T47D (cell line): Measurements from ENCODE around the gene MT1E.
"Not testable (repeated sequence)": the region's sequence is repeated elsewhere in the genome, so short reads cannot be mapped to it uniquely, and the experiment has no call there.

Experiments used
- DNase-seq, 2 experiments: peaks; one replicate each; pipeline versions ENCODE4 v3.0.0 to v3.0.0-alpha.2; 2011 to 2012; ENCODE audit warnings: low read depth in 1 of 2, low spot score in 1 of 2
- JUND ChIP-seq: IDR thresholded peaks from 2 replicates; pipeline ENCODE4 v1.6.1; 2012; ENCODE audit warnings: low read depth
- in situ Hi-C: cut with HindIII; loops from 2 replicates; pipeline ENCODE4 v1.10.0; 2016; ENCODE audit warnings: low sequenced_read_pairs, low pct_unique_long_range_greater_than_20kb

Gene MT1E

DNA sequence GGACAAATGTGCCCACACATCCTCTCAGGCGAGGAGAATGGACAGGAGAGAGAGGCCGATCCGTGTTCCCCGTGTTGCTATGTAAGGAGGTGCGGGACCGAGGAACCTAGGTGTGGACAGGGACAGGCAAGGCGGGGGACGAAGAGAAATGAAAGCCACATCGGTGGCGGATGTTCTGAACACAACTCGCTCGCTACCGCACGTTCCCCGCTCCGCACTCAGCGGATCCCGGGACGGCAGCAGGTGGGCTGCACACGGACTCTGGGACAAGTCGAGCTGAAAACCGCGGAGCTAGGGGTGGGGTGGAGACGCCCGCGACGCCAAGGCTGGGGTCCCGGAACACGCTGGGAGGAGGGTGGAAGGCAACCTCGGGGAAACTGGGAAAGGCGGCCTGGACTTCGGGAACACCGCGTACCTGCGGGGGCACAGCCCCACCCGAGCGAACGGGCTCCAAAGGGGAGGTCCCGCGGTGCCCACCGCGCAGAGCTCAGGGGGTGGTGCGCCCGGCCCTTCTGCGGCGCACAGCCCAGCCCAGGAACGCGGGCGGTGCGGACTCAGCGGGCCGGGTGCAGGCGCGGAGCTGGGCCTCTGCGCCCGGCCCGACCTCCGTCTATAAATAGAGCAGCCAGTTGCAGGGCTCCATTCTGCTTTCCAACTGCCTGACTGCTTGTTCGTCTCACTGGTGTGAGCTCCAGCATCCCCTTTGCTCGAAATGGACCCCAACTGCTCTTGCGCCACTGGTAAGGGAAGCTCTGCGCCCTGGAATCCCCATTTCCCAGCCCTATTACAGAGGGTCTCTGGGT, at the start of gene MT1E:
TSS of gene MT1E (plus strand) at position 642 of the 803 bp plus-strand sequence. CDS start at position 713, 71 bp downstream.
- in situ Hi-C loops: no loop called here
- no peak for DNase-seq
- no peak for TF ChIP-seq JUND

DNA sequence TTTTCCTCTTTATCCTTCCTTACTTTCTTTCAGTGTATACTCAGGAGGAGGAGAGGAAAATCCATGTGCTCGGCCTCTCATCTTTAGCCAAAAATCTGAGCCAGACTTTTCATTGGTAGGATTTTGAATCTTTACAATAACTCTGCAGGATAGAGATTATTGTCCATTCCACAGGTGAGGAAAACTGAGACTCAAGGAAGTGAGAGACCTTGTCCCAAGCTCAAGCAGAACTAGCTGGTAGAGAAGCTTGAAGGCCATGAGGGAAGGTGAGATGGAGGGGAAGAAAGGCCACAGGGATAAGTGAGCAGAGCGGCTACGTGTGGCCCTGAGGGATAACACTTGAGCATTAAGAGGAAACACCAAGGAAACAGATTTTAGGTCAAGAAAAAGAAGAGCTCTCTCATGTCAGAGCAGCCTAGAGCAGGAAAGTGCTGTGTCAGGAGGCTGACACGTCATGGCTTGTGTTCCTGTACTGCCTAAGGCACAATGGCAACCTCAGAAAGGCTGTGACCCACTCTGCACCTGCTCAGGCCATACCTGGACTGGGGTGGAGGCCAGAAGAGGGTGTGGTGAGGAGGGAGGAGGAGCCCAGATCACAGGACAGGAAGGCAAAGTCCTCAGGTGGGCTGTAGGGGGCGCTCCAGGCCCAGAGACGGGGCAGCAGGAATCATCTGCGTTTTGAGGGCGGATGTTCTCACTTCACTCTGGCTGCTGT, 48.8 kb upstream of the MT1E start:
- in situ Hi-C loops: no loop called here
- no peak for TF ChIP-seq JUND
- DNase-seq: peak; percentile 16 to 94

DNA sequence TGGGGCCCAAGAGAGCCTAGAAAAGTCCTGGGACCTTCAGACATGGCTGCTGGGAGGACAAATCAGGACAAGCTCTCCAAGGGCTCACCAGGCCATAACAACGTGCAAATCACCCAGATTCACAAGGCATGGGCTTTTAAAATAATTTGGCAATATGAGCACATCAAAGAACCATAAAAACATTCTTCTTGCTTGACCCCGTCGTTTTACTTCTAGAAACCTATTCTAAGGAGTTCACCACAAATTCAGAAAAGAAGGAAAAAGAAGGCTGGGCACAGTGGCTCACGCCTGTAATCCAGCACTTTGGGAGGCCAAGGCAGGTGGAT, 48.3 kb upstream of the MT1E start:
- TF ChIP-seq JUND: no peak
- DNase-seq: no peak
- in situ Hi-C loops: no loop called here

DNA sequence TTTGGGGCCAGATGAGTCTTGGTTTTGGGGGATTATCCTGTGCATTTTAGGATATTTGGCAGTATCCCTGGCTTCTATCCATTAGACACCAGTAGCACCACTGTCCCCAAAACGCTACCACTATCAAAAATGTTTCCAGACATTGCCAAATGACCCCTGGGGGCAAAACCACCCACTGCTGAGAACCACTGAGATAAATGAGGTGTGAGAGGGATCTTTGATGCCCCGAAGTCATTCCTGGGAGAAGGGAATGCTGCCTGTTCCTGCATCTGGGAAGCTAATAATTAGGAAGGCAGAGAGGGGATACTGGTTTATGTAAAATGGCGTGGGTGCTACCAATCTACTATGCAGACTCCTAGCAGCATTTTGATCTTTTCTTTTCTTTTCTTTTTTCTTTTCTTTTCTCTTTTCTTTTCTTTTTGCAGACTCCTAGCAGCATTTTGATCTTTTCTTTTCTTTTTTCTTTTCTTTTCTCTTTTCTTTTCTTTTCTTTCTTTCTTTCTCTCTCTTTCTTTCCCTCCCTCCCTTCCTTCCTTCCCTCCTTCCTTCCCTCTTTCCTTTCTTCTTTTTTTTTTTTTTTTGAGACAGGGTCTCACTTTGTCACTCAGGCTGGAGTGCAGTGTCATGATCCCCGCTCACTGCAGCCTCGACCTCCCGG, 45.1 kb upstream of the MT1E start:
- no peak for TF ChIP-seq JUND
- in situ Hi-C loops: no loop called here
- no peak for DNase-seq

DNA sequence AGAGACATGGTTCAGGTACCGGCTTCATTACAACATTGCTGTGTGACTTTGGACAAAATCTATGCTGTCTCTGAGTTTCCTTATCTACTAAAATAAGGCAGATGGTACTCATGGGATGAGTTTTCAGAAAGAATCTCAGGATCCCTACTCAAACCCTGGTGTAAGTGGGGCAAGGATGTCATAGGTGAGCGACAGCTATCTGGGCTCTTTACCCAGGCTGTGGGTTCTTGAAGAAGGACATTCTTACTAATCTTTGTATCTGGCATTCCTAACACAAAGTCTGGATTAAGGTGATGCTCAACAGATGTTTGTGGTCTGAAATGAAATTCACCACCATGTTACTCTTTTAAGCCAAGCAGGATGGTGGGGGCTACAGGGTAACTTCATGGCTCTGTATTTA, 42.7 kb upstream of the MT1E start:
- in situ Hi-C loops: not testable (repeated sequence)

DNA sequence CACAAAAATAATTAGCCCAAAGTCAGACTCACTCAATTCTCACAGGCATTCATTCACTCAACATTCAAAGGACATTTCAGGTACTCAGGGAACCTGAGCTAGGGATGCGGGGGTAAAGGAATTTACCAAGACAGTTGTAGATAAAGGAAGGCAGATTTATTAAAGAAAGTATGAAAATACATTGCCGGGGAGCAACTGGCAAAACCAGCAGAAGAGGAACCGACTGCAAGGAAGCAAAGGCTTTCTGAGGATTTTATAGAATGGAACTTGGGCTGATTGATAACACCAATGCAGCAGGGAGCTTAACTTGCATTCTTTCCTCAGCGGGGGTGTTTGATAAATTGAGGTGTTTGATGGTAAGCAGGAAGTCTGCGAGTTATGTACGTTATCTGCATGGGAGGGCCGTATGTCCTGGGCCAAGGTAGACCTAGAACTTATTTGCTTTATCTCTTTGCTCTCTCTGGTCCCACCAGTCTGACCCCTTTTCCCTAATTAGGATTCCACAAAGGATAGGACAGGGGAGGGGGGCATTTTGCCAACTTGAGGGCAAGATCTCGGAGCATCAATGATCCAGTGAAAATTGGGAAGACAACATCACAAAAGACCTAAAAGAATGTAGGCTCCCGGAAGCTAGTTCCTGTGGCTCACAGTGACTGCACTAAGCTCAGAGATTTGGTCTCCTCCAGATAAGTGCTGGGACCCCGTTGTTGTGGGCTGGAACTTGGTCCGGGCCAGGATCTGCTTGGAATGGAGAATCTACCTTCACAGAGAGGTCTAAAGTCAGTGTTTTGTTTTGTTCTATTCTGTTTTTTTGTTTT, 42.0 kb upstream of the MT1E start:
- TF ChIP-seq JUND: no peak
- in situ Hi-C loops: no loop called here
- DNase-seq: no peak

More for the DNA sequence above, 42.7 kb upstream of the MT1E start:
- not testable (repeated sequence) for DNase-seq

DNA sequence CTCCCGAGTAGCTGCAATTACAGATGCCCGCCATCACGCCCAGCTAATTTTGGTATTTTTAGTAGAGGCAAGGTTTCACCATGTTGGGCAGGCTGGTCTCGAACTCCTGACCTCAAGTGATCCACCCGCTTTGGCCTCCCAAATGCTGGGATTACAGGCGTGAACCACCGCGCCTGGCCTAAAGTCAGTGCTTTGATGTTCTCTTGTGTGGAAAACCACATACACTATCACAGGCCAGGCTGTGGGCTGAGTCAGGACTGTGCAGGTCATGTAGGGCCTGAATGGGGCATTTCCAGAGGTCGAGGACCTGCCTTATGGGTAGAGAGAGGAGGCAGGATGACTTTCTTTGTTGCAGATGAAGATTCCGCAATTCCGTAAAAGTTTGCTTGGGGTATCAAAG, 41.3 kb upstream of the MT1E start:
- no peak for TF ChIP-seq JUND
- in situ Hi-C loops: no loop called here
- no peak for DNase-seq

DNA sequence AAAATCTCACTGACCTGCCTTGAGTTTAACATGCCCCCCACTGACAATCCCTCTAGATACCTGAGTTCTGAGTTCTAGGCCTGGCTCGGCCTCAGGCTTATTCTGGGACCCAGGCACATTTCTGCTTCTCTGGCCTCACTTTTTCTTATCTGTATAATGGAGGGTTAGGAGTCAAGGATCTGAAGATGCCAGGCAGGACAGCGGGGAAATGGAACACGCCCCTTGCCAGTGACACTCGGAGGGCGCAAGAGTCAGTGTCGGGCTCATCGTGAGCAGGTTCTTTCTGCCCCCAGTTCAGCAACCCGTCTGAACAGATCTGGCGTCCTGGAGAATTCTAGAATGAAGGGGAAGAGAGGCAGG, 36.8 kb upstream of the MT1E start:
- in situ Hi-C loops: no loop called here
- no peak for TF ChIP-seq JUND
- DNase-seq: no peak

DNA sequence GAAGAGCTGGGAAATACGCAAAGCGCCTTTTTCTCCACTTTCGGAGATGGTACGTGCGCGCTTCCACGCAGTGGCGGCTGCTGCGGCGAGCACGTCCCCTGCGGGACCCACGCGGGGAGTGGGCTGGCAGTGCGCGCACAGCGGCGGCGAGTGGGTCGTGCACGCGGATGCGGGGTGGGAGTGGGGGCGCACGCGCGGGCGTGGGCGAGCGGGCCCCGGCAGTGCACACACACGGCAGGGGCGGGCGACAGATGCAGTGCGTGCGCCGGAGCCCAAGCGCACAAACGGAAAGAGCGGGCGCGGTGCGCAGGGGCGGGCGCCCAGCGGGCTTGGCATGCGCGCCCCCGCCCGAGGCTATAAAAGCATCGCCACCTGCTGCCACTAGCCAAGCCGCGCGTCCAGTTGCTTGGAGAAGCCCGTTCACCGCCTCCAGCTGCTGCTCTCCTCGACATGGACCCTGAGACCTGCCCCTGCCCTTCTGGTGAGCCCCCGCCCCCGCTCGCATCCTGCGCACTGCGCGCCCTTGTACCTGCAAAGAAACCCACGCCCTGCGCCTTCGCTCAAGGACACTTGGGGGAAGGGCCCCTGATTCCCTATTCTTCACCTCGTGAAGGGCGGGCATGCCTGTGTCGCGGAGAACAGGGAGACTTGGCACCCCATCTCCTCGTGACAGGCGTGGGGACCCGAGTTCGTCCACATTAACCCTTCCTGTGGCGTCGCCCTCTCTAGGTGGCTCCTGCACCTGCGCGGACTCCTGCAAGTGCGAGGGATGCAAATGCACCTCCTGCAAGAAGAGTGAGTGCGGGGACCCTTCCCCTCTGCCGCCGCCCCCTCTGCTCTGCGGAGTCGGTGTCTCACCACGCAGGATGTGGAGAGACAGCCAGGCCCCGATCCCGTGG, 36.2 kb upstream of the MT1E start, which contains the start of gene MT3:
TSS of gene MT3 (plus strand) at position 388 of the 899 bp plus-strand sequence. CDS start at position 451, 63 bp downstream.
- in situ Hi-C loops: no loop called here
- peak in 1 of 2 experiments; percentile 41 for DNase-seq
- no peak for TF ChIP-seq JUND

DNA sequence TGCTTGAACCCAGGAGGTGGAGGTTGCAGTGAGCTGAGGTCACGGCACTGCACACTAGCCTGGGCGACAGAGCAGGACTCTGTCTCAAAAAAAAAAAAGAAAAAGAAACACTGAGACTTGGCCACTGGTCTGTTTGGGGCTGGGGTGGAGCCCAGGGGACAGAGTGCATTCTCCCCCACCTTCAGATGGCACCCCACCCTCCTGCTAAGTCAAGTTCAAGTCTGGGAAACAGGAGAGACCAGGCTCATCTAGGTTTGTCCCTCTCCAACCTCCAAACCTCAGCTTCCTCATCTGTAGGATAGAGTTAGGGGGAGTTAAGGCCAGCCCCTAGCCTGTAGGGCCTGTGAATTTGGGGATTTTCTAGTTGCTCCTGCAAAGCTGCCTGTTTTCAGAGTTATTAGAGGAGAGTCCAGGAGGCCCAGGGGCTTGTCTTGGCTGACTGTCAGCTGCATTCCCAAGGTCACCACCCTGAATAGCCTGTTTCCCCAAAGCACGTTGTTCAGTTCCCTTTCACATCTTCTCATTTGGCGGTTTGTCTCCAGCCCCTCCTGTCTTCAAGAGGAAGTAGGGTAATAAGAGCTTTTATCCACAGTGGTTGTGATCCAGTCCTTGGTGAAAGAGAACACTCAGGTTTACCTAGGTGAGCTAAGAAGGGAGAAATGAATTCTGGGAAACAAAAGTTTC, 34.1 kb upstream of the MT1E start:
- no peak for TF ChIP-seq JUND
- in situ Hi-C loops: no loop called here
- no peak for DNase-seq
